ENCODE results near the gene STK17A.
"Not testable (repeated sequence)": the region's sequence is repeated elsewhere in the genome, so short reads cannot be mapped to it uniquely, and the experiment has no call there.

GRCh38 chr7:43584733-43585132, 1.8 kb downstream of the STK17A start:
- TF ChIP-seq EZH2phosphoT487 (IDR thresholded peaks at IDR 0.05; ENCODE audit: borderline replicate concordance, low read depth, low read length); CTCF (conservative IDR thresholded peaks at IDR 0.05; ENCODE audit: low read length): not testable (repeated sequence)
